Stimulated activated CD8-positive, alpha-beta memory T cell treated with anti-CD3 and anti-CD28 coated beads, Interleukin-2, amount 100 ng/mL, for 1 hour (primary cell): ENCODE measurements around the gene SAP30.

Source experiments
- DNase-seq, 2 donors: peaks; one replicate each; pipeline ENCODE4 v3.0.0-alpha.2; 2020; ENCODE audit warnings: low read depth in 2 of 2

SAP30 gene

DNA sequence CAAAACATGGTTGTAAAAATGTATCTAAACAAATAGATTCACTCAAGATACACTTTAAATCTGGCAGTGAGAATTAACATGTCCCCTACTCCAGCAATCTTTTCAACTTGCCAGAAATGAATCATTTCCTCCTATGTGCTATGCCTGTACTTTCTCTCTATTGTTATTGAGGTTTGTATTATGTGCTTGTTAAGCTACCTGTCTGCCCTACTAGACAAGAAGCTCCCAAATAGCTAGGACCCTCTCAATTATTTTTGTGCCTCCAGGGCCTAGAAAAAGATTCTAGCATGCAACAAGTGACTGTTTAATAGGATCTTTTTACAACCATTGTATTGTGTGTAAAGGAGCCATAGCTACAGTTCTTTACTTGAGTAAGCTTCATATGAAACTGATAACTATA lies 3.5 kb upstream of the SAP30 start:
- DNase-seq, result no peak

DNA sequence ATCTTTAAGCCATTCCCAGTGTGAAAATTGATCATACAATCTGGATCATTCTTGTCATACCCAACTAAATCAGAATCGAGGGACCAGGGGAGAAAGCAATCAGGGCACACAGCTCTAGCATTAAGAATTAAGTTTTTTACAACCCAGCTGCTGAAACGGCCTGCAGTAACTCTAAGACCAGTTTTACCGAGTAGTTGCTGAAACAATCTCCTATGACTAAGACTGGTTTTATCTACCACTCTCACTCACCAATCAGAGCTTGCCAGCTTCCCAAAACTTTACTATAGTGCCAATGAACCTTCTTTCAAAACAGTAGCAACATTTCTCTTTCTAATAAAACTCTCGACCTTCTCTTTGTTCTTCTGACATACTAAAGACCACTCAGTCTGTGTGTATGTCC lies 2.8 kb upstream of the SAP30 start:
- no peak for DNase-seq

DNA sequence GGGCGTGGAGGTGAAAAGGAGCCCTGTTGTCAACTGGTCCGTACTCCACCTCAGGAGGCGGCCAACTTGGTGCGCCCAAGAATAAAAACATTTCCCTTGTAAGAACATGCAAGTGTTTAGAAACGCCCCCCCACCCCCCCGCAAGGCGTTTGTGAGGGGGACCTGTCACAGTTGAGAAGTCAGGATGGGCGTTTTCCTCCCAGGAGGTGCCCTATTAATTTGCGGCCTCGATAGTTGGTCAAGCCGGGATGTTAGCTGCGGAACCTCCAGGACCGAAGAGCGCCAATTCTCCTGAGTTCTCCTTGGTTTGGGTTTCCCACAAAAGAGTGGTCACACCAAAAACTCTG lies 651 bp upstream of the SAP30 start:
- peak; percentile 28 to 43 for DNase-seq

DNA sequence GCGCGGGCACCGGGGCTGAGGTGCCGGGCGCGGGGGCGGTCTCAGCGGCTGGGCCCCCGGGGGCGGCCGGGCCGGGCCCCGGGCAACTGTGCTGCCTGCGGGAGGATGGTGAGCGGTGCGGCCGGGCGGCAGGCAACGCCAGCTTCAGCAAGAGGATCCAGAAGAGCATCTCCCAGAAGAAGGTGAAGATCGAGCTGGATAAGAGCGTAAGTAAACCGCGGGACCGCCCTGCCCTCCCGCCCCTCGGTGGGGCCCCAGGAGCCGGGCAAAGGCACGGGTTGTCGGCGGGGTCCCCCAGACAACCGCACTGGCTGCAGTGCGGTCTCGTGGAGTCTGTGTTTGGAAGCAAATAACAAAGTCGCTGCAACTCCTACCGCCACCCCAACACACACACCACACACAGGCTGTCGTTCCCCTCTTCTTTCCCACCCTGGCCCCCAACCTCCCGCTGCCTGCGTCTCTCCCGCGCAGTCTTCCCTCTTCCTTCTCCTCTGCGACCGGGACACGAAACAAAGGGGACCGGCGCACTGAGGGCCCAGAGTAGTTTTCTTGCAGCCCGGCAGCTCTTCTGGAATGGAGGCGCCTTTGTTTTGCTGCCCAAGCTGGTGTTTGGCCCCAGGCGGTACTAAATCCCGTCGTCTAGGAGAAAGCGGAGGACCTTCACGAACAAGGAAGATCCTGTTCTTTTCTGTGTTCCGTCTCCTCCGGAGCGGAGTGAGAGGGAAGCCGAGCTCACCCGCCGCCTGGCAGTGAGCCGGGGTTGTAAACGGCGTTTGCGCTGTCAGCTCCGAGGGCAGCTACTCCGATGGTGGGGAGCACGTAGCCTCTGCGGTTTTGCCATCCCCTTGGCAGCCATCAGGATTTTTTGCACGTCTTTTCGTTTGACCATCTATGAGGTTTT lies 788 bp downstream of the SAP30 start:
- DNase-seq, result peak in 1 of 2 donors; percentile 19

DNA sequence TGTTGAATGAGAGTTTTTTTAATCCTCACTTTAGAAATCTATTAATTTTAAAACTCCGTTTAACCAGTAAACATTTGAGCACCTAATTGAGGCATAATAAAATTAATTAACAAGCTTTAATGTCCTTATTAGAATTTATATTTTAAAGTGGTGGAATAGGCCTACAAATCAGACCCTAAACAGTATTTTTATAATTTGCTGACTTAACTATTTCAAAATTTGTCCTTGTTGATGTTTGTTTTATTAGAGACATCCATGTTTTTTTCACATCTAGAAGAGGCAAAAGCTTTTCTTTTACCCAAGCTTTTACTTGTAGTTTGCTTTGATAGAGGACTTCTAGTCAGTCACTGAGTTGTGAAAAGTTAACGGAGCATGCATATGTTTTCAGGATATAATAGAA lies 3.8 kb downstream of the SAP30 start:
- no peak for DNase-seq

DNA sequence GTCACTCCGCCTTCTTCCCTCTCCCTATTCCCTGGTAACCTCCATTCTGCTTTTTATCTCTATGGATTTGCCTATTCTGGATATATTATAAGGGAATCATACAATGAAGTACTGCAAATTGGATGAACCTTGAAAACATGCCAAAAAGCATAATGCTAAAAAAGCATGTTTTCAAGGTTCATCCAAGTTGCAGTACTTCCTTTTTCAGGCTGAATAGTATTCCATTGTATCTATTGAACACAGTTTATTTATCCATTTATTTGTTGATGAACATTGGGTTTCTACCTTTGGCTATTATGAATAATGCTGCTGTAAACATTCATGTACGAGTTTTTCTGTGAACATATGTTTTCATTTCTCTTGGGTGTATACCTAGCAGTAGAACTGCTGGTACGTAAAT lies 9.2 kb downstream of the SAP30 start:
- no peak for DNase-seq

DNA sequence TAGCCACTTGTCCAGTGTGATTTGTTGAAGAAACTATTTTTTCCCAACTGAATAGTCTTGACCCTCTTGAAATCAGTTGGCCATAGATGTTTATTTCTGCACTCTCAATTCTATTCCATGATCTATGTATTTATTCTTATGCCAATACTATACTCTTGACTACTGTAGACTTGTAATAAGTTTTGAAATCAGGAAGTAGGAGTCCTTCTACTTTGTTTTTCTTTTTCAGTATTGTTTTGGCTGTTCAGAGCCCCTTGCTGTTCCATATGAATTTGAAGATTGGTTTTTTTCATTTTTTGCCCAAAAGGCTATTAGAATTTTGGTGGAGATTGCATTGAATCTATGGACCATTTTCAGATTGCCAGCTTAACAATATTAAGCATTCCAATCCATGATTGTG lies 10.2 kb downstream of the SAP30 start:
- no peak for DNase-seq

DNA sequence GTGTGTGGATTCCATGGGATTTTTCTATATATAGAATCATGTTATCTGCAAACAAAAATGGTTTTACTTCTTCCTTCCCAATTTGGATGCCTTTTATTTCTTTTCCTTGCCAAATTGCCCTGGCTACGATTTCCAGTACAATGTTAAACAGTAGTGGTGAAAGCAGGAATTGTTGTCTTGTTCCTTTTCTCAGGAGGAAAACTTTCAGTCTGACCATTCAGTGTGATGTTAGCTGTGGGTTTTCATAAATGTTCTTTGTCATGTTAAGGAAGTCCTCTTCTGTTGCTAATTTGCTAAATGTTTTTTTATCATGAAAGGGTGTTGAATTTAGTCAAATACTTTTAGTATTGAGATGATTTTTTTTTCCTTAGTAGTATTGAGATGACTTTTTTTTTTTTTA lies 10.9 kb downstream of the SAP30 start:
- no peak for DNase-seq

DNA sequence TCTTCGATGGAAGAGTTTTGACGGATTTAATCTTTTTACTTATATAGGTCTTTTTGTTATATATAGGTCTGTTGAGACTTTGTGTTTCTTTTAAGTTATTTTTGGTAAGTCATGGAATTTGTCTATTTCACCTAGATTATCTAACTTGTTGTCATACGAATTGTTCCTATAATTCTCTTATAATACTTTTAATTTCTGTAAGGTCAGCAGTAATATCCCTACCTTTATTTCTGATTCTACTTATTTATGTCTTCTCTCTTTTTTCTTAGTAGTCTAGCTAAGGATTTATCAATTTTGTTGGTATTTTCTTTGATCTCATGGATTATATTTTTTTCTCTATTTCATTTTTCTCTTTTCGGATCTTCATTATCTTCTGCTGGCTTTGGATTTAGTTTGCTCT lies 11.6 kb downstream of the SAP30 start:
- DNase-seq, result no peak

DNA sequence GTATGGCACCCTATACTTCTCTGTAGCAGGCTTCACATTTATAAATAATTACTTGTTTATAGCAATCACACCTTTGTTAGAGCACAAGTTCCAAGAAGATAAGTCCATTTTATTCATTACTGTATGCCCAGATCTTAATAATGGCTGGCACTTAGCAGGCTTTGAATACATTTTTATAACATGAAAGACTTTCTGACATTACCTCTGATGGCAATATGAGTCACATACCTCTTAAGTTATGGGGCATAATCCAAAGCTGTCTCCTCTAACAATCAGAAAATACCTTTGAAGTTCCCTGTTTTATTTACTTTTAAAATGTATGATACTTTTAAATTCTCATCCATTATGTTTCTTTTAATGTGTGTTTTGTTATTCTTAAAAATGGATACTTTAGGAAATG lies 16.0 kb downstream of the SAP30 start:
- no peak for DNase-seq

DNA sequence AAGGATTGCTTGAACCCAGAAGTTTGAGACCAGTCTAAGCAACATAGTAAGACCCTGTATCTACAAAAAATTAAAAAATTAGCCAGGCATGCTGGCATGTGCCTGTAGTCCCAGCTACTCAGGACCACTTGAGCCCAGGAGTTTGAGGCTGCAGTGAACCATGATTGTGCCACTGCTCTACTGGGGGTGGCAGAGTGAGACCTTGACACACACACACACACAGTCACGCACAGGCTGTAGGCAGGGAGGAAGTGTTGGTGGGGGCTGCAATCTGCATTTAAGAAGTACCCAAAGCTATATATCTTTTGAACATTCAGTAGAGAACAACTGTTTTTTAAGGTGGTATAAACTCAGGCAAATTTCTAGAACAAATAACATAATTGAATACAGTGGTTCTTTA lies 20.9 kb downstream of the SAP30 start:
- DNase-seq, result no peak

DNA sequence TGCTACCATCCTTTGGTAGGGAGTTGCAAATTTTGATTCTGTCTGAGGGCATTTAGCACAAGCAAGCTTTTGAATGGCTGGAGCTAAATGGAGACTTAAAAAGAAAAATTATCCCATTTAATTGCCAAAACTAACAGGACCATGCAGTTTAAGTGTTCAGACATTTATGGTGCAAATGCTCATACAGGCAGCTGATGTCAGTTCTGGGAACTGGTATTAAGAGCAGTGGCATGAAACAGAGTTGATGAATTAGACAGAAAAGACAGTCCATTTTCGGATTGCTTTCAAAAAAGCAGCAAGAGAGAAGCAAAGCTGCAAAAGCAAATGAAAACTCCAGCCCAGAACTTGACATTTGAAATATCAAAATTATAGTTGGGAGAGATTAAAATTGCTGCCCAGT lies 26.9 kb downstream of the SAP30 start:
- DNase-seq, result no peak

DNA sequence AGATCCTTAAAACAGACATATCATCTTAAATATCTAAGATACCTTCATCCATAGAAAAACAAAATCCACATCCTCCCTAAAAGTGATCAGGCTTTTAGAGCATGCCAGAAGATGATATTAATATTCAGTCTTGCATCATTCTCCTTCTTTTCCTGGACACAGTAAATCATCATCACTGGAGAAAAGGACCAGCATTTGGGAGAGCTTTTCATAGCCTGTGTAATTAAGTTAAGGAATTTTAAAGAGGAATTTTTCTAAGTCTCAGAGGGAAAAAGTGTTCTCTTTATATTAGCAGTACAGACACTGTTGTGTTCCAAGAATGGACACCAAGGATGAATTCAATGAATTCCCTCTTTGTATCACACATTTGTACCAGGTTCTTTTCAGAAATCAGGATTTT lies 27.5 kb downstream of the SAP30 start:
- no peak for DNase-seq

DNA sequence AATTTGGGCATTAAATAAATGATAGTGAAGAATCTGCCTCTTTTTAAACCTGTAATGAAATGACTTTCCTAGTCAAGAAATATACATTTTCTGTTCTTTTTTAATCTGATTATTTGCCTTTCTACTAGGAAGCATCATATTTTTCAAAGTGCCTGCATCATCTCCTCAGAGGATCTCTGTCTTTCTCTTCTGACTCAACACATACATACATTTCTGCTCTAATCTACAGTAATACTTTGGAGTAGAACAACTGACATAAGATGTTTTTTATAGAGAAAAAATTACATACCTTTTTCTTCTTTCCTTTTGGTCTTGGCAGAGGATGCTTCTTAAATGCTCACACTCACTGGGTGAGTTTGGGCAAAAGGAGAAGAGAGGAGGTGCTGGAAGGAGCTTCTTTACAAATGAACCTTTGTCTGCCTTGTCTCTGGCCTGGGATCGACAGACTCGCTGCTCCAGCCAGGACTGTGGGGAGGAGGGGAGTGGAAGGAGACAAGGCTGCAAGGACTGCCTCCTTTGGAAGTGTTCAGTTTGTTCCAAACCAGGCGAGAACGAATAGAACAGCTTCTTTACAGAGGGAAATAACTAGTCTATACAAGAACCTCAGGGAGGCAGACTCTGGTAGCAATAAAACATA lies 28.1 kb downstream of the SAP30 start, which contains the start of gene SCRG1:
TSS of gene SCRG1 (minus strand) at position 338 of the 637 bp plus-strand sequence. CDS start 7,702 bp downstream, outside the sequence.
- DNase-seq, result no peak

DNA sequence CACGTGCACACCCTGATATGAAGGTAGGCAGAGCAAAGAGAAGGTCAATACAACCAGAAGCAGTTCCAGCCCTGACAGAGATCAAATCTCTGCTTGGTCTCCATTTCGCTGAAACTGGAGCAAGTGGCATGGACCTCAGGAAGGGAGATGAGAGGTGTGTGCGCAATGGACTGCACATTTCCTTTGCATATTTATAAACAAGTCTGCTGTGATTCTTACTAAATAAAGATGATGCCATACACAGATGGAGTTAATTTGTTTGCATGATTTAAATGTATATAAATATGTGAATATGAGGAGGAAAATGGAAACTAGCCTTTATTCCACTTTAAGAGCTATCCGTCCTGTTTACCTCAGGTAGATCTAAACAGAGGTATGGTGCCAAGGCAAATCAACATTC lies 30.3 kb downstream of the SAP30 start:
- no peak for DNase-seq

DNA sequence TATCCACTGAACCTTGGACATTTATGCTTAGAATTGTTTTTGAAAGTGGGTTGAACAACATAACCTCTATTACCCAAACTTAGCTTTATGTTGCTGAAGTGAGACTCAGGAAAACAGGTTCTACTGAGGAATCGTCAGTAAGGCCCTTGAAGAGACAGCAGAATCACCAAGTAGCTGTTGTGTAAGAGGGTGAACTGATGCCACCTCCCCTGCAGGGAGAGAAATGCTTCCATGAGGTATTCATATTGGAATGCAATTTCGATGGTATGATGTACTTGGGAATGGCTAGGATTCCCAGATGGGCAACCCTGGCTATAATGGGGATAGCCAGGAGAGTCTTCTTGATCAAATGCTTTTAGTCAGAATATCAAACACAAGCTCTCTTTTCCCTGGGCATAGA lies 32.3 kb downstream of the SAP30 start:
- DNase-seq, result no peak

DNA sequence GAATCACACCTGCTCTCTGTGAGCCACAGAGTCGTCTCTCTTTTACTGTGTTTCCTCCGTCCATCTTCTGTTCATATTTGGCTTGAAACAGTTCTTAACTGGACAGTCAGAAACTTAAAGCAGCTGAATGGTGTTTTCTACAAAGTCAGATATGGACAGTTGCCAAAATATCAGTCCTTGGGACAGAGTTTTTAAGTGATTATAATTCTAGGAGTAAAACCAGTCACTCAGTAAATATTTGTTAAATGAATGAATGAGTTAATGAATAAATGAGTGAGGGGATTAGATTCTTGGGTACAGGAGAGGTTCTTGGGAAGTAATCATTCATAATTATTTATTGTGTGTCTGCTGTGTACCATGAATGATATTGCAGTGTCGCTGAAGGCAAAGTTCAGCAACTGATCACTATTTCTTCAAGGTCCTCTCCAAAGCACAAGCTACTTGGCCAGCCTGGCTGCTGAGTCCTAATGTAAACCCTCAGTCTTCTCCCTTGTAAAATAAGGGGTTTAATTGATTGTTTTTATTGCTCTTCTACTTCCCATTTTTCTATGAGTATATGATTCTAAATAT lies 33.6 kb downstream of the SAP30 start:
- no peak for DNase-seq

DNA sequence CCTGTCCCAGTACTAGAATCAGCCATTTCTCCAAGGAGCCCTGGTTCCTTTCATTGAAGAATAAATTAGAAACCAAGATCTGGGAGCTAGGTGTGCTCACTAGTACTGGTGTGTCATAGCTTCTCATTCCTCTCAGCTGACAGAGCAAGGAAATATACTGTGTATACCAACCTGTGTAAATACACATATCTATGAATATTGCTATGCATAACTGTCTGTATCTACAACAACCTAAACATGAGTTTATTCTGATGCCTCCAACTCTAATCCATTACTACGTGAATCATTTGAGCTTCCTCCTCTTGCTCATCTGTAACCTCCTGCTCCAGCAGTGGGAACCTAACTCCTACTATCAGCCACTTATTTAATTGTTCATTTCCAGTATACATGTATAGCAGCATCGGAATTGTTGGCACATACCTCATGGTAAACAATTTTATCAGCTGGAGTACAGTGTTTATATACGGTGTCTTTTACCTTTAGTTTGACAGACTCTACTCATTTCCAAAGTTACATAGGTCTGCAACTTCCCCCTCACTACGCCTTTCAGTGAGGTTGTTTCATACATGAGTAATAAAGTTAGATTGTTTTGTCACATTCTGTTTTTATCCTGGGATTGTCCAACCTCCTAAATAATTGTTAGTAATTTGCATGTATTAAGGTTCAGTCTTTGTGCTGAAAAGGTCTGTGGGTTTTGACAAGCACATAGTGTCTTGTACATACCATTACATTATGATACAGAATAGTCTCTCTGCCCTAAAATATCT lies 35.3 kb downstream of the SAP30 start:
- DNase-seq, result no peak

DNA sequence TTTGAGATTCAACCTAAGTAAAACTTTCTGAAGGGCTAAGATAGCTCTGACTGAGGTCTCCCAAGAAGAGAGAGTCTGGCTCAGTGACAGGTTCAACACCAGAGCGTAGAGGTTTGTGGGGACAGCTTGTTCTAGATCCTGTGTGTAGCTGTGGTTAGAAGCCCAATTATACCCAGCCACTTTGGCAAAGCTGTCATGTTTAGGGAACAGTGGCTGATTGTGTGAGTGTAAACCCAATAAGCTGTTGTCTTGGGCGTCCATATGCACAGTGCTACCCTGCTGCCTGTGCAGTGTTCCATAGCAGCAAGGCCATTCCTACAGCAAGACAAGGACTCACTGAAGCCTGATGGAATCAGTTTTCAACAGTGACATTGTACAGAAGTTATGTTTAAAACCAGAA lies 39.3 kb downstream of the SAP30 start:
- no peak for DNase-seq

DNA sequence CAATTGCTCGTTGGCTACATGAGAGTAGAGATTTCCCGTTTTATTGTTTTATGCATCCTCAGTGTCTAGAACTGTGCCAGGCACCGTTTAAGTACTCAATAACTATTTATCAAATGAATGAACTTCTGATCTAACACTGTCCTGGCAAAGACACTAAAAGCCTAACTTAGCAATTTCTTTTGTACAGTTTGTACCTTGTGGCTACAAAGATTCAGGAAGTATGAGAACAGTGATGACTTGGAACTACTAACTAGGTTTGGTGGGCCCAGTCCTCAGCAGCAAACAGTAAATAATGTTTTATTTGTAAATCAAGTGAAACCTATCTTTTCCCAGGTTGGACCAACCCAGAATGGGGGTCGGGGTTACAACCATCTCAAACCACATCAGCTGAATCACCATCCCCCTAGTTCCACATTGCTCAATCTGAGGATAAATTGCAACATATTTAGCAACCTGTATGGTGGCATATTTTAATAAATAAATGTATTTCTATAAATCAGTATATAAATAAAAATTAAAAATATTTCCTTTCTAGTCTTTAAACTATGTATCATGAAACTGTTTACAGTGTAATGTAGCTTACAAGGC lies 40.4 kb downstream of the SAP30 start:
- DNase-seq, result no peak

DNA sequence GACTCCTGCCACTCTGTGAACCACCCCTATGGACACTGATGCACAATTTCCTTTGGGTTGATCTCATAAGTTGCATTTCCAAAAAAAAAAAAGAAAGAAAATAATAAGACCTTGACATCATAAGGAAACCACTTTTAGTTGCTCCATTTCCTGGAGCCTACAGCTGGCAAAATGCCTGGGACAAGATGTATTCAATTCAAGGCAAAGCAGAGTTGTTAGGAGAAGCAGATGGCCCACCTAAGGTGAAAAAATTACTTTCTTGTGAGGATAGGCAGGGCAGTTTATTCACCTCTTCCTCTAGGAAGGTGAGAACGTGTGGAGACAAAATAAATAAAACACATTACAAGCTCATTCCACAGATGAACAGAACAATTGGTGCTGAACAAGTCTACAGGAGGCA lies 42.3 kb downstream of the SAP30 start:
- no peak for DNase-seq

DNA sequence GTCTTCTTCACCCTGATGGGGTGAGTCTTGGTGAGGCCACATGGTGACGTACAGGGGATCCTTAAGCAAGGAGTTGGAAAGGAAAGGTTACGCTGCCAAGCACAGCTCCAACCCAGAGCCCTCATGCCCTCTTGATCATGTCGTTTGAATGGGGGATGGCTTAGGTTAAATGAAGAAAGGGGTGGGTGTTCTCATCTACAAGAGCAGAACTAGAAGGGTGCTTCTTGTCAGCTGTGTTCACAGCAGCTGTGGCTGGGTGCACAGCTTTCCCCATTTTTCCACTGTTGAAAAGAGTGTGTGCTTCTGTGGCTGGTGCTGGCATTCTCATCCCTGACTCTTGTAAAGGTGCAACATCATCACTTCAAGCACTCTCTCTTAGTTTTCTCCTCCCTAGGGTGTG lies 43.7 kb downstream of the SAP30 start:
- no peak for DNase-seq
